Astrocyte (in vitro differentiated cells and primary cell): ENCODE results near the gene PPP1R9A. TPM values are rescaled to one million over a fixed set of nuclear protein-coding genes. Genes with fewer than 3 reads are reported as not detected.

Source experiments
- DNase-seq: peaks from one replicate; pipeline ENCODE4 v3.0.0-alpha.2; 2010; ENCODE audit warnings: low read depth
- FAIRE-seq: peaks from 2 replicates; lab custom pipeline; 2011; peaks lifted over from hg19 to GRCh38; lab: Jason Lieb, UNC
- H2AFZ ChIP-seq: 2 replicates; pipeline ENCODE4 v1.6.0; 2012; ENCODE audit warnings: low read depth, low read length, inconsistent platforms
- H3K27ac ChIP-seq: 2 replicates; pipeline ENCODE4 v1.5.1; 2011; ENCODE audit warnings: low read depth, low read length, inconsistent platforms
- H3K27me3 ChIP-seq: 2 replicates; pipeline ENCODE4 v1.6.0; 2011; ENCODE audit warnings: low read length, inconsistent platforms; ENCODE audit not compliant: insufficient read depth
- H3K36me3 ChIP-seq: 2 replicates; pipeline ENCODE4 v1.5.1; 2011; ENCODE audit warnings: low read length, inconsistent platforms; ENCODE audit not compliant: insufficient read depth
- H3K4me1 ChIP-seq: 2 replicates; pipeline ENCODE4 v1.5.1; 2011; ENCODE audit warnings: low read length, inconsistent platforms; ENCODE audit not compliant: insufficient read depth
- H3K4me2 ChIP-seq: 2 replicates; pipeline ENCODE4 v1.6.0; 2012; ENCODE audit warnings: low read length, inconsistent platforms
- H3K4me3 ChIP-seq: 2 replicates; pipeline ENCODE4 v1.5.1; 2011; ENCODE audit warnings: low read depth, mild to moderate bottlenecking, low read length, inconsistent platforms; ENCODE audit not compliant: insufficient read depth
- H3K79me2 ChIP-seq: 2 replicates; pipeline ENCODE4 v1.6.0; 2012; ENCODE audit warnings: mild to moderate bottlenecking, low read length, inconsistent platforms; ENCODE audit not compliant: insufficient read depth
- H3K9ac ChIP-seq: 2 replicates; pipeline ENCODE4 v1.6.0; 2012; ENCODE audit warnings: mild to moderate bottlenecking, low read length, inconsistent platforms
- H3K9me3 ChIP-seq: 2 replicates; pipeline ENCODE4 v1.5.1; 2012; ENCODE audit warnings: low read depth, mild to moderate bottlenecking, low read length, inconsistent platforms; ENCODE audit not compliant: insufficient read depth
- H4K20me1 ChIP-seq: 2 replicates; pipeline ENCODE4 v1.6.0; 2012; ENCODE audit warnings: low read length, inconsistent platforms; ENCODE audit not compliant: insufficient read depth
- H3K27ac Mint-ChIP-seq: one replicate; pipeline ENCODE4 v1.8.0; 2021; ENCODE audit warnings: mild to moderate bottlenecking, mixed read lengths; ENCODE audit not compliant: unreplicated experiment
- H3K27me3 Mint-ChIP-seq: one replicate; pipeline ENCODE4 v1.8.0; 2021; ENCODE audit warnings: low read depth, mixed read lengths; ENCODE audit not compliant: unreplicated experiment
- H3K36me3 Mint-ChIP-seq: one replicate; pipeline ENCODE4 v1.8.0; 2021; ENCODE audit warnings: low read depth, mixed read lengths; ENCODE audit not compliant: unreplicated experiment
- H3K4me1 Mint-ChIP-seq: one replicate; pipeline ENCODE4 v1.8.0; 2021; ENCODE audit warnings: low read depth, mixed read lengths; ENCODE audit not compliant: unreplicated experiment
- H3K4me3 Mint-ChIP-seq: one replicate; pipeline ENCODE4 v1.8.0; 2021; ENCODE audit warnings: mild to moderate bottlenecking, moderate library complexity, mixed read lengths; ENCODE audit not compliant: unreplicated experiment
- H3K9me3 Mint-ChIP-seq: one replicate; pipeline ENCODE4 v1.8.0; 2021; ENCODE audit warnings: mild to moderate bottlenecking, mixed read lengths; ENCODE audit not compliant: unreplicated experiment
- CTCF ChIP-seq: IDR thresholded peaks from 2 replicates; pipeline ENCODE4 v1.5.1; 2011; ENCODE audit warnings: low read depth, mild to moderate bottlenecking, inconsistent platforms, low read length, moderate library complexity; ENCODE audit not compliant: insufficient read depth
- EZH2 ChIP-seq: IDR thresholded peaks from 2 replicates; pipeline ENCODE4 v1.6.1; 2012; ENCODE audit warnings: mild to moderate bottlenecking, low read length, inconsistent platforms; ENCODE audit not compliant: insufficient read depth
- total RNA-seq: library from RNA; stranded (reverse); gene quantifications from 2 replicates; pipeline ENCODE4 v1.2.1, GENCODE V29; 2021

The PPP1R9A gene
- total RNA-seq, 1 donor from 2014 or later = 7.5 TPM

- TF ChIP-seq CTCF = no peak
- TF ChIP-seq EZH2 = no peak
- no peak overlapping the region for H2AFZ ChIP-seq
- H3K4me1 ChIP-seq = peaks cover 7% of the 10 kb centered on the region
- no peak overlapping the region for H3K9ac ChIP-seq
- Mint-ChIP-seq H3K9me3 (peaks cover 1% of the 10 kb centered on the region), H3K4me3 (no peak overlapping the region), H3K27me3 (peaks cover 5% of the 10 kb centered on the region), H3K4me1 (peaks cover 19% of the 10 kb centered on the region), H3K27ac (no peak overlapping the region), H3K36me3 (no peaks in the 10 kb centered on the region)
- no peaks in the 10 kb centered on the region for H3K9me3 ChIP-seq
- no peaks in the 10 kb centered on the region for H3K79me2 ChIP-seq
- no peak overlapping the region for H3K4me3 ChIP-seq
- H3K27ac ChIP-seq = no peak overlapping the region
- no peak overlapping the region for H3K4me2 ChIP-seq
- no peaks in the 10 kb centered on the region for H4K20me1 ChIP-seq
- FAIRE-seq = no peak
- no peak for DNase-seq
- H3K27me3 ChIP-seq = no peaks in the 10 kb centered on the region
- no peaks in the 10 kb centered on the region for H3K36me3 ChIP-seq
Observed at GRCh38 chr7:95338832-95339231, 431.4 kb downstream of the PPP1R9A start.

GRCh38 chr7:95340491-95340890, 433.1 kb downstream of the PPP1R9A start:
- no peaks in the 10 kb centered on the region for H3K27me3 ChIP-seq
- no peak overlapping the region for H3K27ac Mint-ChIP-seq
- peaks cover 1% of the 10 kb centered on the region for H3K9me3 Mint-ChIP-seq
- no peaks in the 10 kb centered on the region for H3K36me3 ChIP-seq
- DNase-seq (no peak), FAIRE-seq (no peak)
- TF ChIP-seq CTCF = no peak
- TF ChIP-seq EZH2 = no peak
- H2AFZ ChIP-seq = no peak overlapping the region
- H3K4me1 ChIP-seq = peaks cover 2% of the 10 kb centered on the region
- H3K4me3 ChIP-seq = no peak overlapping the region
- H3K36me3 Mint-ChIP-seq = no peaks in the 10 kb centered on the region
- H3K9me3 ChIP-seq = no peaks in the 10 kb centered on the region
- H3K79me2 ChIP-seq = no peaks in the 10 kb centered on the region
- no peak overlapping the region for H3K4me2 ChIP-seq
- no peaks in the 10 kb centered on the region for H4K20me1 ChIP-seq
- H3K27me3 Mint-ChIP-seq = peaks cover 5% of the 10 kb centered on the region
- no peak overlapping the region for H3K9ac ChIP-seq
- peaks cover 8% of the 10 kb centered on the region for H3K4me1 Mint-ChIP-seq
- H3K4me3 Mint-ChIP-seq = no peak overlapping the region
- H3K27ac ChIP-seq = no peak overlapping the region

GRCh38 chr7:95342029-95342428, 434.6 kb downstream of the PPP1R9A start:
- DNase-seq = no peak
- no peak overlapping the region for H3K27ac ChIP-seq
- Mint-ChIP-seq H3K27me3 (peaks cover 5% of the 10 kb centered on the region), H3K36me3 (no peaks in the 10 kb centered on the region), H3K27ac (no peak overlapping the region), H3K9me3 (peaks cover 3% of the 10 kb centered on the region), H3K4me3 (no peak overlapping the region), H3K4me1 (no peaks in the 10 kb centered on the region)
- FAIRE-seq = no peak
- no peak overlapping the region for H3K9ac ChIP-seq
- no peak overlapping the region for H3K4me3 ChIP-seq
- H4K20me1 ChIP-seq = no peaks in the 10 kb centered on the region
- TF ChIP-seq CTCF = no peak
- TF ChIP-seq EZH2 = no peak
- no peaks in the 10 kb centered on the region for H3K36me3 ChIP-seq
- no peaks in the 10 kb centered on the region for H3K27me3 ChIP-seq
- H2AFZ ChIP-seq = no peak overlapping the region
- no peak overlapping the region for H3K4me2 ChIP-seq
- H3K79me2 ChIP-seq = no peaks in the 10 kb centered on the region
- no peaks in the 10 kb centered on the region for H3K4me1 ChIP-seq
- no peaks in the 10 kb centered on the region for H3K9me3 ChIP-seq
